GM21717 (cell line): ENCODE measurements around the gene TPCN1.

Experiments used
- ATAC-seq: cut with Tn5 transposase; IDR thresholded peaks from one replicate; pipeline ENCODE4 v1.9.1; 2021; ENCODE audit warnings: mild to moderate bottlenecking, moderate library complexity; ENCODE audit not compliant: unreplicated experiment

TPCN1 gene

DNA sequence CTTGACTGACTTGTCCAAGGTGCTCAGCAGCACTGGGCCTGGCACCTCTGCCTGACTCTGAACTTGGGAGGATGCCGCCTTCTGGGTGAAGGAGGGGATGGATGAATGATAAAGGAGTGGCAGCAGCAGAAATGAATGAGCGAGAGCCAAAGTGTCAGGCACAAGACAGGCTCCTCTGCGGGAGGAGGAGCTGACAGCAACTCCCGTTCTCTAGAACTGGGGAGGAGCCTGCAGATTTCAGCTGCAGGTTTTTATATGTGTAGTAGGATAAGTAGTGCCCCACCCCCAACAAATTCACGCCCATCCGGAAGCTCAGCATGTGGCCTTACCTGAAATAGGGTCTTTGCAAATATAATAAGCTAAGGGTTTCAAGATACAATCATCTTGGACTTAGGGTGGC lies 80.5 kb downstream of the TPCN1 start:
- ATAC-seq, result no peak

DNA sequence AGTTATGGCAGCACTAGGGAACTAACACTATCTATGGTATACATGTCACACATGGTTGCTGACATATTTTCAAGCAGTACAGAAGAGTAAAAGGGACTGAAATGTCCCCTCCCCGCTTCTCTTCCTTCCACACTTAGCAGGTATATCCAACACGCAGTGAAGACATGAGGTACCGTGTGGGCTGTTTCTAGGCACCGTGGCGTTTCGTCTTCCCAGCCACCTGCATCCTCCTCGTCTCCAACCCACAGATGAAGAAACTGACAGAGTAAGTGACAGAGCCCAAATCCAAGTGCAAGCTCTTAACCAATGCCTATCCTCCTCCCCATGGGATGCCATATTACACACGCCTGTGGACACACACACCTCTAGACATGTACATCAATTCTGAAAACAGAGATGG lies 81.2 kb downstream of the TPCN1 start:
- no peak for ATAC-seq

DNA sequence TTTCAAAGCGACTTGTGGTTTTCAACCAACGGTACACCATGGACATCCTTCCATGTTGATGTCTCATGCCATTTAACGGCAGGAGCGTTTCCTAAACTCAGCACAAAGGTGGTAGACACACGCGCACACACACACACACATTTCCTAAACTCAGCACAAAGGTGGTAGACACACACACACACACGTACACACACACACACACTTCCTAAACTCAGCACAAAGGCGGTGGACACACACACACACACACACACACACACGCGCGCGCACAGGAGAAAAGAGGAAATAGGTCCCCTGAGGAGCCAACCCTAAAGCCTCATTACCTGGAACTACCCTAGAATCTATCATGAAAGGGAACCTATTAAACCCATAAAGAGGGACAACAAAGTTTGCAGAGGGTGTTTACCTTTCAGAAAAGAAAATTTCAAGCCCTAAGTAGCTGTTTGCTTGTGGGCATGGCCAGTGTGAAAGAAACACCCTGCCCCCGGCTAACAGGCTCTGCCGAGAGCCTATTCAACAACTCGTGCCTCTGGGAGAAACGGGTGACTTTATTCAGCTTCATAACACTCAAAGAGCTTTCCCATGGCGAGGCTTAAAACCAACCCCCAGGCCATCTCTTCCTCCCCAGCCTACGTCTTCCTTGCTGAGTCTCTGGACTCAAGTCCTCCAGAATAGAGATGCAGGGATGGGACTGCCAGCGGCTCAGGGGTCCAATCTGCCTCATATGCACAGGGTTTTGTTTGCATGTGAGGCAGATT lies 81.8 kb downstream of the TPCN1 start:
- ATAC-seq, result no peak

DNA sequence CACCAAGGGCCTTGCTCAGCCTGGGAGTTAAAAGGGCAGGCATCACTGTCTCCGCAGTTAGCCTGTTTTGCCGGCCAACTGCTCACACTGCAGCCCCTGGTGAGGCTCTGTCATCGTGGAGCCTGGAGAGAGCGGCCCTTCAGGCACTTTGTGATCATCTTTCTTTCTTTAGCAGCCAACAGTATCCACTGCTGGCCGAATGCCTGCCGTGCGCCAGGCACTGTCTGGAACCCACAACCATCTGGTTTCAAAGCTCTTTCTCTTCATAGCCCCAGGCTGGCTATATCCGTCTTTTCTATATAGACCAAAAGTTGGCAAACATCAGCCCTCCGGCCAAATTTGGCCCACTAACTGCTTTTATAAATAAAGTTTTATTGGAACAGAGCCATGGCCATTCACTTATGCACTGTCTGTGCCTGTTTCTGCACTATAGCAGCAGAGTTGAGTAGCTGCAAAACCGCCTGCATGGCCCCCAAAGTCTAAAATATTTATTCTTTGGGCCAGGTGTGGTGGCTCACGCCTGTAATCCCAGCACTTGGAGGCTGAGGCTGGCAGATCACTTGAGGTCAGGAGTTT lies 84.1 kb downstream of the TPCN1 start:
- ATAC-seq, result no peak

DNA sequence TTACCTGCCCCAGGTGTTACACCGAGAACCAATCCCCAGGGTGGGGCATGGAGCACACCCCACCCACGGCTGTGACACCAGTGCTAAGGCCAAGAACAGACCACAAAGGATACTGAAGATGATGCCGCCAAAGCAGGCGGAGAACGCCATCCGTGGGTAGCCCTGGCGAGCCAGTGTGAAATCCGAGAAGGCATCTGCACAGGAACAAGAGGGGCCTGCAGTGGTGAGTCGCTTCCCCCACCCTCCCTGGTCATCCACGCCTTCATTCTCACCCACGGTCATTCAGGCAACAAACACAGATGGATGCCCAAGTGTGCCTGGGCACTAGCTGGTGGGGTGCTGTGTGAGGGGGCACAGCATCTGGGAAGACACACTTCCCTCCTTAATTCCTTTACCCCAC lies 85.1 kb downstream of the TPCN1 start:
- no peak for ATAC-seq

DNA sequence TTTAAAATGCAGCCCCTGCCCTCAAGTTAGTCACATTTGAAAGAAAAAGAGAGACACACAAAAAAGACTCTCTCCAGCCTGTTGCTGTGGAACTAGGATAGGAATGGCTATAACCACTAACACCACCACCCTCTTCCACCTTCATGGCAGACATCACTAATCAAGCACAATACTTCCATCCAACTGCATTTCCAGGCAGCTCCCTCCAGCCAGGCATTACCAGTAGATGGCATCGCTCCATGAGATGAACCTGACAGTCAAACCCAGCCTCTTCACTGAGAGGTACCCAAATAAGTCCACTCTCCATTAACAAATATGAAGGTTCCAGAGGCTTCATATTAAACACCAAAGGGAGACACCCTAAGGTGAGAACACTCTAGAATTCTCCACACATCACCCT lies 89.2 kb downstream of the TPCN1 start:
- no peak for ATAC-seq

DNA sequence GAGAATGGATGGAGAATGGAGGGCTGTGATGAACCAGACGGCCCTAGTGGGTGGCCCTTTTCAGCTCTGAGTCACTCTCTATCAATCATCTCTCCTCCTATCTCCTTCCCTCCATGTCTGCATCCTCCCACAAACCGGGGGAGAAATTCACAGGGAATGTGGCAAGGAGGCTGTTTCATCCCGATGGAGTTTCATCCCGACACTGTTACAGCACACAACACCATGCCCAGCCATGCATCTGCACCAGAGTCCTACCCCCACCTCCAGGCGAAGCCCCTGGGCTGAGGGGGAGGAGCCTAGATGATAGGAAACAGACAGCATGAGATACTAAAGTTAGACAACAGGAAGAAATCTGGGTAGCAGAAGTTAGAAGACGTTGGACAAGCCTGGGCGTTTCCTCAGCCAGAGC lies 92.9 kb downstream of the TPCN1 start:
- no peak for ATAC-seq

DNA sequence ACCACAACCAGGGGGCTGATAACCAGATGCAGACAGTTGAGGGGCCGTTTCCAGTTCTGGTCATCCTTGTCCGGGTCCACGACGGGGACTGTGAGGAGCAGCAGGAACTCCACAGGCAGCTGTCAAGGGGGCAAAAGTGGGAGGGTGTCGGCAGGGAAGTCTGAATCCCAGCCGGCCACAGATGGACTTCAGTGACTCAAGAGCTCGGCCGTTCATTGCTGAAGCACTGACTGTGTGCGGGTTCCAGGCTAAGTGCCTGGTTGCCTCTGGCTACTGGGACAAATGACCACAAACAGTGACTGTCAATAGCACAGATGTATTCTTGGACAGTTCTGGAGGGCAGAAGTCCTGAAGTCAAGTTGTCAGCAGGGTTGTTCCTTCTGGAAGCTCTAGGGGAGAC lies 94.1 kb downstream of the TPCN1 start:
- ATAC-seq, result no peak

DNA sequence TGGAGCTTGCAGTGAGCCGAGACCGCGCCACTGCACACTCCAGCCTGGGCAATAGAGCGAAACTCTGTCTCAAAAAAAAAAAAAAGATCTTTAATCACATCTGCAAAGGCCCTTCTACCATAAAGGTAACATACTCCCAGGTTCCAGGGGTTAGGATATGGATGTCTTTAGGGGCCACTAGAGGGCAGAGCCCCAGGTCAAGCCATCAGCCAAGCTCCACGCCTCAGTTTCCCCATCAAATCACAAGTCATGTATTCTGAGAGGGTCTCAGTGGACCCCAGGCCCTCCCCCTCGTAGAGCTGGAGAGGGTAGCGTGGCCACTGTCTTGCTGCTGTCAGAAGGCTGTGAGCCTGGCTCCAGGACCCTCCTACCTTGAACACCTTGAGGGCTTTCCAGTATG lies 94.9 kb downstream of the TPCN1 start:
- ATAC-seq, result no peak

DNA sequence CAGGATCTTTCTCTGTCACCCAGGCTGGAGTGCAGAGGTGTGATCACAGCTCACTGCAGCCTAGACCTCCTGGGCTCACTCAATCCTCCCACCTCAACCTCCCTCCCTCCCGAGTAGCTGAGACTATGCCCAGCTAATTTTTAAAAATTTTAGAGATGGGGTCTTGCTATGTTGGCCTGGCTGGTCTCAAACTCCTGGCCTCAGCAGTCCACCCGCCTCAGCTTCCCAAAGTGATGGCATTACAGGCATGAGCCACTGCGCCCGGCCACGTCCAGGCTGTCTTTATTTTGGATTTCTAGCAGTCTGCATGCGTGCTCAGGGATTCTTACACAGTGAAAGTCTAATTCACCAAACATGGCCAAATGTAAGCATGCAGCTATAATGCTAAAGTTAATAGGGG lies 95.9 kb downstream of the TPCN1 start:
- no peak for ATAC-seq

DNA sequence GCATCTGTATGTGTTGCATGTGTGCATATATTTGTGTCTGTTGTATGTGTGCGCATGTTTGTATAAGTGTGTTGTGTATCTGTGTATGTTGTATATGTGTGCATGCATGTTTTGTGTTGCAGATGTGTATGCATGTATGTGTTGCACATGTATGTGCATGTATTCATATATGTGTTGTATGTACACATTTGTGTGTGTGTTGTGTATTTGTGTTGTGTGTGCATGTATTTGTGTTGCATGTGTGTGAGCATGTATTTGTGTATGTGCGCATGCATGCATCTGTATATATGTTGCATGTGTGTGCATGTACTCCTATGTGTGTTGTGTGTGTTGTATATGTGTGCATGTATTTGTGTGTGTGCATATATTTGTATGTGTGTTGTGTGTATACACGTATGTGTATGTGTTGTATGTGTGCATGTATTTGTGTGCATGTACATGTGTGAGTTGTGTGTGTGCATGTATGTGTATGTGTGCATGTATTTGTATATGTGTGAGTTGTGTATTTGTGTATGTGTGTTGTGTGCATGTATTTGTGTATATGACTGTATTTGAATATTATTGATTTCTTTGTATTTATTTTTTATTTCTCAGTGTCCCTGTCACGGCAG lies 96.9 kb downstream of the TPCN1 start:
- ATAC-seq, result no peak

DNA sequence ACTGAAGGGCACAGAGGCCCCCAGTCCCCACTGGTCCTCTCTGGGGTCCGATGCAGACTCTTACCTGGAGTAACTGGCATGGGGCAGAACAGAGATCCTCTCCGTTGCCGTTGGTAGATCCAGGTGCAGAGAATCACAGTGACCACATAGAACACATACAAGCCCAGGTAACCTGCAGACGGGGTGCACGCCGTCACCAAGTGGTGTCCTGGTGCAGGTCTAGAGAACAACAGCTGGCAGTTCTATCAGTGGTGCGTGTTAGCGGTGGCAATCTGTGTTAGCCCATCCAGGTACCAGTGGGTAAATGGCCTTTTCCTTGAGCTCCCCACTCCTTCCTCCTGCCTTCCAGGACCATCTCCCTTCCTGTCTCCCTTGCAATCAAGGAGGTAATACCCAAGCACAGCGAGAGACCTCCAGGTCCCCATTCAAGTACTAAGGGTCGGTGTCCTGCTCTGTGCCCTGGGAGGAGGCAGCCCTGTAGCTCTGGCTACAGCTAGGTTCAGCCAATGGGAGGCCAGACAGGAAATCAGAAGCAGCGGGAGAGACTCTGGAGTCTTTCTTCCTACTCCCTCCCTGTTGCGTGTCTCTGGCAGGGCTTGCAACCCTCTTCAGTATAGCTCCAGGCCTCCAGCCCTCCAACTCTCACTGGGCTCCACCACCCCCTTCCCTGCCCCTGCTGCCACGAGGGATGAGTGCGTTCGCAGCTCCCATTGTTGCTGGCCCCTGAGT lies 97.8 kb downstream of the TPCN1 start:
- no peak for ATAC-seq

DNA sequence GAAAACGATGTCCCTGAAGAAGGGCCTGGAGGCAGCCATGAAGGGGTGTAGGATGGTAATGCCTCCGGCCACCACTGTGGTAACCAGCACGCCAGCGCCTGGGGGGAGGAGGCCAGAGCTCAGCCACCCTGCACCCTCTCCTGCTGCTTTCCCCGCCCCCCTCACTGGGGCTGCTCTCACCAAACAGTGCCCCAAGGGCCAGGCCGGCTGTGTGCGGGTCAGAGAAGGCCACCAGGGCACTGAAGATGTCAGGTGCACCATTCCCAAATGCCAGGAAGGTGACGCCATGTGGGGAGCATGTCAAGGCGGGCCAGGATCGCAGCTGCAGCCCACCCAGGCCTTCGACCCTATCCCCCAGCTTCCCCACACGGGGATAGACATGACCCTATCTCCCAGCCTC lies 99.1 kb downstream of the TPCN1 start:
- ATAC-seq, result no peak

DNA sequence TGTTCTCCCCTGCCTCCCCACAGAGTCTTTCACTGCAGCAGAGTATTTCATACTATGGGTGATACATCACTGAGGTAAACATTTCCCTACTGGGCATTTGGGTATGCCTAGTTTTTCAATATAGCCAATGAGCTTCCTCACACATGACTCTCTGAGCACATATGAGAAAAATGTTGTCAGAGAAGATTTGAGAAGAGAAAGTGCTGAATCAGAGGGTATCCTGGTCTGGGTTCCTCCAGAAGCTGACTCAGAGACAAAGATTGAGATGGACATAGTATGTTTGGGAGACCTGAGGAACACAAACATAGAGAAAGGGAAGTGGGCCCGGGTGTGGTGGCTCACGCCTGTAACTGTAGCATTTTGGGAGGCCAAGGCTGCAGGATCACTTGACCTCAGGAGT lies 101.1 kb downstream of the TPCN1 start:
- no peak for ATAC-seq

DNA sequence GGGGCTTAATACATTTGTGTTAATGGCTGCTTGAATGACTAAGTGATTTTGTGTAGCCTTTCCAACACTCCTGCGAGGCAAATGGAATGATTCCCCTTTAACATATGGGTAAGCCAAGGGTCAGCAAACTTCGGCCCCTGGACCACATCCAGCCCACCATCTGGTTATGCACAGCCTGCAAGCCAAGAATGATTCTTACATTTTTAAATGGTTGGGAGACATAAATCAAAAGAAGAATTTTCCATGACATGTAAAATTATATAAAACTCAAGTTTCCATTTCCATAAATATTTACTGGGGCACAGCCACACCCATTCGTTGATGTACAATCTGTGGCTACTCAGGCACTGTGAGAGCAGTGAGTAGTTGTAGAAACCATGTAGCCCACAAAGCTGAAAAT lies 104.7 kb downstream of the TPCN1 start:
- no peak for ATAC-seq

DNA sequence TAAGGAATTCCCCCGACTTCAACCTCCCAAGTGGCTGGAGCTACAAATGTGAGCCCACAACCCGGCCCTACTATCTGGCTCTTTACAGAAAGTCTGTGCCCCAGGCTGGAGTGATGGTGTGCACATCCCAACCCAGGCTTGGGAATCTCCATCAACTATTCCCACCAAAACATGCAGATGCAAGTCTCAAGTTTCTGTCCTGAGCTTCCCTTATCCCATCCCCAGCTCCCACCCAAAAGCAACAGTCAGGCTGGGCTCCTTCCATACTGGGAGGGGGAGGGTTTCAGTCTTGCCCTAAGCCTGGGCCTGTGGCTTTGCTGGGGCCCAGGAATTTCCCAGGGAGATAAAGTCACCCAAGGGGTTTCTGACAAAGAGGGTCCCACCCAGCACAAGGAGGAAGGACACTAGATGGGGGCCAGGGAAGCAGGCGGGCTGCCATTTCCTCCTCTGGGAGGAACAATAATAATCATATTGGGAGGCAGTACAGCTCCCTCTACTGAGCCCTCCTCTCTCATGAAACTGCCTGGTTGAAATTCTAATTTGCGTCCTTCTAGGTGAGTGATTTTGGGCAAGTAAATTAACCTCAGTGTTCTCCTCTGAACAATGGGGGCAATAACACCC lies 105.6 kb downstream of the TPCN1 start:
- ATAC-seq, result no peak

DNA sequence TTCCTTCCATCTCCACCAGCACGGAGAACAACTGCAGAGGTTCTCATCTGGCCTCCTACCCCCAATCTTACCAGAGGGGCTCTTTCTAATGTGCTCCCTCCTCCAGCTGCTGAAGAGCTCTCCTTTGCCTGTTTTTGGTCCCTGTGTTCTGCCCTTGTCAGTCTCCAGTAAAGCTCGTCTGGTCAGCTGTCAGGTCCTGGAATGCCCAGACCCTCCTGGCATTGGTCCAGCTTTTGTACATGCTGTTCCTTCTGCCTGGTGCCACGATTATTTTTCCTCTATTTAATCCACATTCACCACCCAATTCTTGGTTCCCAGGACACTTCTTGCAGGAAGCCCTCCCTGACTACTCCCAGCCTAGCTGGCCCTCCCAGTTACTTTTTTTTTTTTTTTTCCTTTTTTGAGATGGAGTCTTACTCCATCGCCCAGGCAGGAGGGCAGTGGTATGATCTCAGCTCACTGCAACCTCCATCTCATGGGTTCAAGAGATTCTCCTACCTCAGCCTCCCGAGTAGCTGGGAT lies 107.2 kb downstream of the TPCN1 start:
- ATAC-seq, result no peak

DNA sequence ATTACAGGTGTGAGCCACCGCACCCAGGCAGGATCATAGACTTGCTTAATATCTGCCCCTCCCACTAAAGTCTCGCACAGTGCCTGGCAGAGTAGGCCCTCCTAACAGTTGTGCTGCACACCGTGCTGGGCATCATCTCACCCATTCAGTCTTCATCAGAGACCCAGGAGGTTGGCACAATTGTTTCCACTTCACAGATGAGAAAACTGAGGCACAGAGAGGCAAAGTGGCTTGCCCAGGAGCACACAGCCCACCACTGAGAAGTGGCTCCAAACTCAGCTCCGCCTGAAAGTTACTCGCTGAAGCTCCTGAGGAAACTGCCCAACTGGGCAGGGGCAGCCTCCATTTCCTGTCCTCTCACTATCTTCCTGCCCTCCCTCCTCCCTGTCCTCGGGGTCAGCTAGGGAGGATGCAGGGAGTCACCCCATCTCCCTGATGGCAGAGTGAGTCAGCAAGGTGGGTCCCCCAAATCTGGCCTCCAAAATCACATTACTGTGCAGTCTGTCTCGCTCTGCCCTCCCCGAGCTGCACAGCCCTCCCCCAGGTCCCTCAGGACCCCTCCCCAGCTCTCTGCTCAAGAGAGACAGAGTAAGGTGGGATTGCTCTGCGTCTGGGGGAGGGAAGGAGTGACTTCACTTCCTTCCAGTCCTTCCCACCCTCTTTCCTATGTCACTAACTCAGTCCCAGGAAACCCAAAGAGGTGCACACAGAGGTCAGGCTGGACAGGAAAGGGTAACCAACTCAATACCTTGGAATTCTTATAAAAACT lies 107.9 kb downstream of the TPCN1 start:
- no peak for ATAC-seq

DNA sequence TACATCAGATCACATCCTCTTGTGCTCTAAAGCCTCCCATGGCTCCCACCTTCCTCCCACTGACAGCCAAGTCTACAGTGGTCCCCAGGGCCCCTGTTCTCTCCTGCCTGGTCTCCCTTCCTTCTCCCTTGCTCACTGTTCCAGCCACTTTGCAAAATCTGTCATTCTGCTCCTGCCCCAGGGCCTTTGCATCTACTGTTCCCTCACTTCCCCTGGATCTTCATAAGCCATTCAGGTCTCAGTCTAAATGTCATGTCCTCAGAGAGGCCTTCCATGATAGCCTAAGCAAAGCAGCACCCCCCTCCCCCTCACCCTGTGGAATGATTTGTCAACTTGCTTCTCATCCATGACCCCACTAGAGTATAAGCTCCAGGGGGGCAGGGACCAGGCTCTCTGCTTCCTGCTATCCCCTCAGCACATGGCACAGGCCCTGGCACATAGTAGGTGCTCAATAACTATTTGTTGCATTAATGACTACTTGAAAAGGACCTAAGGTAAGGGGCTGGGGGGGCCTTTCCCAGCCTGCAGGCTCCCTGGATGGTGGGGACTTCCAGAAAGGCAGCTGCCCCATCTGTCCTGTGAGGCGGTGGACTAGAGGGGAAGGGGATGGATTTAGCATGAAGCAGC lies 108.6 kb downstream of the TPCN1 start:
- no peak for ATAC-seq

DNA sequence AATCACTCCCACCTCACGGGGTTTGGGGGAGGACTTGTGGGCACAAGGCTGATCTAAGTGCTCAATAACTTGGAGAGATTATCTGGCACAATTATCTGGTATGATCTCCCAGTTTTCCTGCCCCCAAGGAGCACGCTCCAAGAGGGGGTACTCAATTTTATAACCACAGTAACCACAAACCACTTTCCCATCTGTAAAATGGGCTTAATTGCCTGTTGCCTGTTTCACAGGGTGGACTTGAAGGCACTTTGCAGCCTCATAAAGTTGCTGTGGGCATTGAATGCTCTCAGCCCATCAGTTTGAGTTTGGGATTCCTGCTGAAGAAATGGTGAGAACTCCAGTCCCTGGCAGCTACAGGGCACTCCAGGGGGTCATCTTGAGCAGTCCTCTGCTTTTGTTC lies 109.2 kb downstream of the TPCN1 start:
- no peak for ATAC-seq
